HuH-7 (cell line): ENCODE results near the gene THAP3.

ENCODE experiments used
- DNase-seq: peaks from one replicate; pipeline ENCODE4 v3.0.0; 2011; ENCODE audit warnings: low spot score

THAP3 gene

DNA sequence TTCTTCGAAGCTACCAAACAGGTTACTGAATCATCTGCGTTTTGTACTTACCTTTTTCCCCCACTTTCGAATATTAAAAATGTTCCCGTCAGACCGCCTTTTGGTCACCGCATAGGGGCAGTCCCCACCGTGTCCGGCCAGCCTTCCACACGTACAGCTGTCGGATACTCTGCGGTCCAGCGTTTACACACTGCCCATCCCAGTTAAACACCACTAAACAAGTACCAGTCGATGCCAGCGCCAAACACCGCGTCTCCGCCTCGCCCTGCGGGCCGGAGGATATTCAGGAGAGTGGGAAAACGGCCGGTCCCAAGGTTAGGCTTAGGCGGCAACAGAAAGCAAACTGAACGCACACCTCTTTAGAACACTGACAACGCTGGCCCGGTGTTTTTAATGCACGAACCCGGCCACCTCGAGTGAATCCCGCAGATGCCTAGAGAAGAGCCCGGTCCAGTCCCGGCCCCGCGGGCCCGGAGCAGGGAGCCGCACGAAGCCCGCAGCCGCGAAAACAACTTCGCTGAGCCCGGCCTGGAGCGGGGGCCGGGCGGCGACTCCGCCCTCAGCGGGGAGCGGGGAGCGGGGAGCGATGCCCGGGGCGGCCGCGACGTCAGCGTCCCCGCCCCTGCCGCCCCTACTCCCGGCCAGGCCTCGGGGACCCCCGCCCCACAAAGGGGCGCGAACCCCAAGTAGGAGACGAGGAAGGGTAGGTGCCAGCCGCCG is 11.9 kb upstream of the THAP3 start:
- peak; percentile 67 for DNase-seq

GRCh38 chr1:6613361-6614018 is 11.2 kb upstream of the THAP3 start, which contains the start of gene PHF13:
Gene PHF13, plus strand, starts transcription at chr1:6613731. Its CDS starts 336 bp downstream, at chr1:6614067.
- peak; percentile 97 for DNase-seq

DNA sequence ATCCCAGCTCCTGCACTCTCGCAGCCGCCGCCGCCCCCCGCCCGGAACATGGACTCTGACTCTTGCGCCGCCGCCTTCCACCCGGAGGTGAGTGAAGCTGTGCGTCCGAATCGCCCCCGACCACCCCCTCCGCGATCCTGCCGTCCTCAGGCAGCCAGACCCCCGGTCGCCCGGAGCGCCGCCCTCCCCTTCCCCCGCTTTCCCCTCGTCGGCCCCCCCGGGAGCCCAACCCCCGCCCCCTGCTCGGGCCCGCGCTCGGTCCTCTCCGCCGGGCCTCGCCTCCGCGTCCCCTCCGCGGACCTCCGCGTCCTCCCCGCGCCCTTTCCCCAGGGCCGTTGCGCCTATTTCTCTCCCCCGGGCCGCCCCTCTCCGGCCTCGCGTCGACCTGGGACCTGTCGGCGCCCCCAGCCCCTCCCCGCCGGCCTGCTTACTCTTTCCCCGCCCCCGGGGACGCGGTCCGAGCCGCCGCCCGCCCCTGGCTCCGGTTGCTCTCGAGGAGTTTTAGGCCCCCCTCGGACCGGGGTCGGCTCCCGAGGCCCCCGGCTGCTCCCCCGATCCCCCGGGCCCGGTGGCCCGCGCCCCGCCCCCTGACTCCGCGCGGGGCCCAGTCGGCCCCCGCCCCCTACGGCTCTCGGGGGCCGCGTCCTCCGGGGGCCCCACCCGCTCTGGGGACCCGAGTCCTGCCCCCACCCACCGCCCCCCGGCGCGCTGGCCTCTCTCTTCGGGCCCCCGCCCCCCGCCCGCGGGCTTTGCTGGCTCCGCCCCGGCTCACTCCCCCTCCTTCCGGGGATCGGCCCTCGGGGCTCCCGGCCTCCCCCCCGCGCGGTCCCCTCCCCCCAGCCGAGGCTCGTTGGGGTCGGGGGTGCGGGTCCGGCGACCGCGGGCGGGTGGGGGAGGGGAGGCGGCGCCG is 10.4 kb upstream of the THAP3 start:
- peak; percentile 58 for DNase-seq

GRCh38 chr1:6614929-6615785 is 9.5 kb upstream of the THAP3 start:
- DNase-seq = no peak

DNA sequence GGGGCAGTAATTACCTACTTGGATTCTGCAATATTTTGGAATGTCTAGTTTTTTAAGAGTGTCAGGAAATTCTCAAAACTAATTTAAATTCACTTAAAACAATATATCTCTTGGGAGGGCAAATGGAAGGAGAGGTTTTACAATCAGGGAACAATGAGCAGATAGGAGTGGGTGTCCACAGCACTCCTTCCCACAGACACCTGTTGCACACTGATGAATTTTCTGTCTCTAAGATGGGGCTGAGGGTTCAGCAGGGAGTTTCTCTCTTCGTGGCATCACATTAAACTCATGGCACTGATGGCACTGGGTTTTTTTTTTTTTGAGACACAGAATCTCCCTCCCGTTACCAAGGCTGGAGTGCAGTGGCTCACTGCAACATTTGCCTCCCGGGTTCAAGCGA is 5.6 kb upstream of the THAP3 start:
- DNase-seq = no peak

DNA sequence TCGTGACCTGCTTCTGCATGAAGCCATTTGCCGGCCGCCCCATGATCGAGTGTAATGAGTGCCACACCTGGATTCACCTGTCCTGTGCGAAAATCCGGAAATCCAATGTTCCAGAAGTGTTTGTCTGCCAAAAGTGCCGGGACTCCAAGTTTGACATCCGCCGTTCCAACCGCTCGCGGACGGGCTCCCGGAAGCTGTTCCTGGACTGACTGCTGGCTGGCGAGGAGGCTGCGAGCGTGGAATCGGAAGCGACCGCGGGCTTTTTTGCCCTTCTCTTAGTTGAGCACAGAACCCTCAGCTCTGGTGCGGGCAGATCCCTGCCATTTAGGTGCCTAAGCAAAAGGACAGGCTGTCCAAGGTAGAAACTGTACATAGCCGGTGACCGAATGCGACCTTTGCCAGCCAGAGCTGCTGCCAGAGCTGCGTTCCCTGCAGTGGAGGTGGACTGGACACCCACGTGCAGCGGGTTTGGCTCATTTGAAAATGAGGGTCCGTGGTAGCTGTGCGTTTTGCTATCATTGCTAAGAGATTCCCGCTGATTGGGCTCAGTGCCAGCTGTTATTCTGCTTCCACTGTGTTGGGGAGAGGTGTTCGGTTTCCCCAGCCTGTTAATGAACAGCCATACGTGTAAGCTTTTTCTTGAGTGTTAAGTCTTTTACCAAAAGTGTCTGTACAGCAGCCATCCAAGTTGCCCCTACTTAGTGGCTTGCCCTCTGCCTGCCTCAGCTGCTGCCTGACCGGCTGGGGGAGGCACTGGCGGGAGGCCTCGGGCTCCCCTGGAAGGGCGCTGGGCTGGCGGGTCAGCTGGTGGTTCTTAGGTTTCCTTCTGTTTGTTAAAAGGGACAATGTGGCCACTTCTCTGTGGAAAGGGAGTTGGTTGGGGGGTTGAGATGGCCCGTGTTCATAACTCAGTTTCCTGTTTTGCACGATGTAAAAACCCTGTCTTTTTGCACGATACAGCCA is 3.0 kb upstream of the THAP3 start:
- no peak for DNase-seq

GRCh38 chr1:6622396-6623152 is 2.1 kb upstream of the THAP3 start:
- no peak for DNase-seq

DNA sequence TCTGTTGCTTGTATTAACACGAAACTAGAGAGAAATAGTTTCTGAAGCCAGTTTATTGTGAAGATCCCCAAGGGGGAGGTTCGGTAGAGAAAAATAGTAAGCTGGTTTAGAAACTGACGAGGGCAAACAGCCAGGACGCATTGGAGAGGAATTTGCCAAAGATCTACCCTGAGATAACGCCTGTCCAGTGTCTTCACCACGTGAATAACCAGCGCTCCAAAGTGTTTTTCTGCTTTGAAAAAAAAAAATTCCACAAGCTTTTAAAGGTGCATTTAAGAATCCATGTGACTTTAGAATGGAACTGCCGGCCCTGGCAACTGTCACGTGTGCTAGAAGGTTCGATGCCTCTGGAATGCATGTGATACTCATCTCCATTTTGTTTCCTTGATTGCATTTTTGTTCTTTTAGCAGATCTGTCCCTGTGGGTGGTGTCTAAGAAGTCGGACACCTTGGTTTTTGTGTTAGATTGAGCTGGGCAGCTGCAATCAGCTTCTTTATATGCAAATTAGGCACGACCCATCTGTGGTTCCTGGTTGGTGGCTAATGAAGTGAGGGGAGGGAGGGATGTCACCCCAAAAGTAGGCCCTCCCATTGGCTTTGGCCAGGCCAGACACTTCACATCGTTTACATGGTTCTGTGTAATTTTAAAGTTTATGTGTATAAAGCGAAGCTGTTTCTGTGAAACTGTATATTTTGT is 1.3 kb upstream of the THAP3 start:
- no peak for DNase-seq

DNA sequence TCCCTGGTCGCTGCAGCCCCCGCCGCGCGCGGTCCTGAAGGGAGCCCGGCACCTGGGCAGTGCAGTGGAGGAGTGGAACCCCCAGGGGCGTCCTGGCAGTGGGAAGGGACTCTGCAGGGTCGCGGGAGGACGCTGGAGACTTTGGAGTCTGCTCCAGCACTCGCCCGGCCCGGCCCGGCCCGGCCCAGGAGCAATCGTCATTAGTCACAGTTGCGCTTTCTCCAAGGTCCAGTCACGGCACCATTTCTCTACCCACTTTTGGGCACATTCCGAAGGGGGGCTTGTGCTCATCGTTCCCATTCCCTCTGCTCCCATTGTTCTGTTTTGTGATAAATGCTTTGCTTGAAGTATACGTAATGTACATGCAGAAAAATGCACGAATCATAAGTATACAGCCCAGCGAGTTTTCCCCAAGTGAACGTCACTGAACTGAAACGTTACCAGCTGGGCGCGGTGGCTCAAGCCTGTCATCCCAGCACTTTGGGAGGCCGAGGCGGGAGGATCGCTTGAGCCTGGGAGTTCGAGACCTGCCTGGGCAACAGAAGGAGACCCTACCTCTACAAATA is 999 bp downstream of the THAP3 start:
- no peak for DNase-seq

- DNase-seq = no peak
Measured at GRCh38 chr1:6627031-6627430, 2.4 kb downstream of the THAP3 start.

- DNase-seq = no peak
Measured at GRCh38 chr1:6627841-6628545, 3.3 kb downstream of the THAP3 start.

GRCh38 chr1:6628971-6629479 is 4.4 kb downstream of the THAP3 start:
- DNase-seq = no peak

- DNase-seq = no peak
Measured at GRCh38 chr1:6630027-6630426, 5.4 kb downstream of the THAP3 start.

DNA sequence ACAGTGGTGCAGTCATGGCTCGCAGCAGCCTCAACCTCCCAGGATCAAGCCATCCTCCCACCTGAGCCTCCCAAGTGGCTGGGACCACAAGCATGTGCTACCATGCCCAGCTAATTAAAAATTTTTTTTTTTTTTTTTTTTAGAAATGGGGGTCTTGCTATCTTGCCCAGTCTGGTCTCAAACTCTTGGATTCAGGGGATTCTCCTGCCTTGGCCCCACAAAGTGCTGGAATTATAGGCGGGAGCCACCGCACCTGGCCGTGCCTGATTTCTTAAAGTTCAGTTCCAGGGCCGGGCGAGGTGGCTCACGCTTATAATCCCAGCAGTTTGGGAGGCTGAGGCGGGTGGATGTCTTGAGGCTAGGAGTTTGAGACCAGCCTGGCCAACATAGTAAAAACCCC is 6.4 kb downstream of the THAP3 start:
- no peak for DNase-seq

GRCh38 chr1:6632588-6633514 is 8.2 kb downstream of the THAP3 start:
- DNase-seq = no peak

- DNase-seq = peak; percentile 77
Measured at GRCh38 chr1:6634371-6635052, 9.8 kb downstream of the THAP3 start.
